GM18517 (cell line): ENCODE measurements around the gene OR4S2.

Experiments used
- ATAC-seq: cut with Tn5 transposase; IDR thresholded peaks from one replicate; pipeline ENCODE4 v1.9.1; 2021; ENCODE audit warnings: mild to moderate bottlenecking, moderate library complexity; ENCODE audit not compliant: unreplicated experiment

OR4S2 gene, protein sequence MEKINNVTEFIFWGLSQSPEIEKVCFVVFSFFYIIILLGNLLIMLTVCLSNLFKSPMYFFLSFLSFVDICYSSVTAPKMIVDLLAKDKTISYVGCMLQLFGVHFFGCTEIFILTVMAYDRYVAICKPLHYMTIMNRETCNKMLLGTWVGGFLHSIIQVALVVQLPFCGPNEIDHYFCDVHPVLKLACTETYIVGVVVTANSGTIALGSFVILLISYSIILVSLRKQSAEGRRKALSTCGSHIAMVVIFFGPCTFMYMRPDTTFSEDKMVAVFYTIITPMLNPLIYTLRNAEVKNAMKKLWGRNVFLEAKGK

DNA sequence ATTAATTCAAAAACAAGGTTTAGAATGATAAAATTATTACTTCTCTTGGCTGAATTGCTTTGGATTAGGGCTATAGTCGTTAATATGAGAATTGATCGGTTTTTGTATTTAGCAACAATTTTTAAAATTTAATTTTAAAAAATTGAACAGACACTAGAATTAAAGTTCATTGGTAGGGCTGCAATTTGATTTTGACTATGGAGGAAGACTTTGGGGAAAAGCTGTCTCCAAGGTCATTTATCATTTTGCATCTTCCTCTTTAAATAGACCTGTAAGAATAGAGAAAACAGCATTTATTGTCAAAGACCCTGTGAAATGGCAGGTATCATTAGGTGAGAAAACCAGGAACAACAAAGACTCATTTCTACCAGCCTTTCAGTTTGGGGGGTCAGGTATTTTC, at the start of gene OR4S2:
TSS of gene OR4S2 (plus strand) at position 301 of the 400 bp plus-strand sequence. CDS start 2,577 bp downstream, outside the sequence.
- ATAC-seq, result no peak

- no peak for ATAC-seq
Observed at GRCh38 chr11:55607545-55607944, 40.6 kb upstream of the OR4S2 start, which contains the start of gene OR4C11. TSS of gene OR4C11 (minus strand) at chr11:55607645. CDS start at chr11:55604373, 3,272 bp downstream.

DNA sequence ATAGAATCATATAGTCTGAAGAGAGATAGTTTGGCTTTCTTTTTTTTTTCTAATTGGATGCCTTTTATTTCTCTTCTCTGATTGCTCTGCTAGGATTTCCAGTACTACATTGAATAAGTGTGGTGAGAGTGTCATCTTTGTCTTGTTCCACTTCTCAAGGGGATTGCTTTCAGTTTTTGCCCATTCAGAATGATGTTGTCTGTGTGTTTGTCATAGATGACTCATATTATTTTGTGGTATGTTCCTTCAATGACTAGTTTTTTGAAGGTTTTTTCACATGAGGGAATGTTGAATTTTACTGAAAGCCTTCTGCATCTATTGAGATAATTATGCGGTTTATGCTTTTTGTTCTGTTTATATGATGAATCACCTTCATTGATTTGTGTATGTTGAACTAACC, 23.6 kb upstream of the OR4S2 start:
- ATAC-seq, result no peak

DNA sequence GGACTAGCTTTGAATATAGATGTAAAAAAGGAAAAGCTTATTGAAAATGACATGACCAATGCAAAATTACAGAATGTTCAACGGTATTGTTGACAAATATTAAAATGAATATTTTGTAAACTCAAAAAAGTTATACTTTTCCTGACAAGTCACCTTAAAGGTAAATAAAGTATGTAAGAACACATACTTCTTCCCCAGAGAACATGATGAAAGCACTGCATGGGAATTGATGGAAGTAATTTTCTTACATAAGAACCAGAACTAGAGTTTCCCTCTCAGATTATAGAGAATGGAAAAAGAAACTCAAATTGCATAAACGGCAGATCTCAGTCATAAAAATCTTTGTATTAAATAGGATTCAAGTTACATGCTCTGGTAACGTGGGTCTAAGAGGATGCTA, 13.3 kb upstream of the OR4S2 start, which contains the start of gene OR4P4:
TSS of gene OR4P4 (plus strand) at position 301 of the 400 bp plus-strand sequence.
- no peak for ATAC-seq

DNA sequence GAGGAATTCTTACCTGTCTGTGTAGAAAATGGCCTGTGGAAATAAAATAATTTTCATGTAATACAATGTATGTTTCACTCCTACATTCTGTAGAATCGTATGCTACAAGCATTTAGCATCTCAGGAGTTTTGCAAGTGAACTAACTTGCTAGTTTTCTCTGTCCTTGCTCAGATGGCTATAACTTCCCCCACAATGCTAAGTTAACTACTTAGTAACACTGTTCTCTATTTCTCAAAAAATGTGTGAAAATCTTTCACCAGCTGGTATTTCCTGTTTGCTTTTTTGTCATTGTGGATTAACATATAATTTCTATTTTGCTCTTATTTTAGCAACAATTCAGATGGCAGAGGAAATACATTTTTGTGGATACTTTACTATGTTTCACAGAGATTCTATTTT, 4.4 kb downstream of the OR4S2 start:
- peak; percentile 47 for ATAC-seq

DNA sequence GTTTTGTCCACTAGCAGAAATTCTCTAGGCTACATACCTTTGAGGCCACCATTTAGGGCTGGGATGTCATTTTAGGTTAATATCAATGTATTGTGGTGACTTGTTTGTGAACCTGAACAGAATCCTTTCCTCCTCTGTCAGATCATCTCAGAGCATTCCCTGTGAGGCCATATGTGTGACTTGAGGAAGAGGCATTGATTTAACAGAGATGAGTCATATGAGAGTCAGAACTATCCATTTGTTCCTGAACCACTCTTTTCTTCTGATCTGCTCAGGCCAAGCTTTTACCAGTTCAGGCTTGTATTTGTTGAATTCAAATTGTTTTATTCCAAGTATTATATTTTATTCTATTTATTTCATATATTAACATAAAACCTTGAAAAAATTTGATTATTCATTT, 7.0 kb downstream of the OR4S2 start:
- no peak for ATAC-seq

DNA sequence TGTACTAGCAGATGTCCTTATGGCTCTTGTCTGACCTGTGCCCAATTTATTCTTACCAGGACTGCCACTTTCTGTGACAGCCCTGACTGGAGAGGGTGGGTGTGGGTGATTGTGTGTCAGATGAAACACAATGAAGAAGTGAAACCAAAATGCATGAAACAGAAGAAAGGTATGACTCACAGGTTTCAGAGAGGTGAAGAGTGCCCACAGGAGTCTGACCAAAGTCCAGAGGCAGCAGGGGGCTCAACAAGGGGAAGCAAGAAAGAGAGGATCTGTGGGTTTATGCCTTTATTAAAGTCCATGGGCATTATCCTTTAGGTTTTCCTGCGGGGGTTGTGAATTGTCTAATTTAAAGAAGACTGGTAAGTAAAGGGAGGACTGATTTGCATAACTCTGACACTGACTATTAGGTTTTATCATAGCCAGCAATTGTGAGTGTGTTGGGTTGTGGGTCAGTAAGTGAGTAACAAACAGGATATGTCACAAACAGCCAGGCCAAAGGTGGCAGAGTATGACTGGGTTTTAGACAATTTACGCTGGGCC, 10.0 kb downstream of the OR4S2 start:
- peak; percentile 96 for ATAC-seq

GRCh38 chr11:55658608-55659007, 10.5 kb downstream of the OR4S2 start:
- peak; percentile 46 for ATAC-seq

GRCh38 chr11:55661901-55662300, 13.8 kb downstream of the OR4S2 start, which contains the start of gene OR4C6:
TSS of gene OR4C6 (plus strand) at chr11:55662201. CDS start at chr11:55665167, 2,966 bp downstream.
- ATAC-seq, result no peak

- no peak for ATAC-seq
Observed at GRCh38 chr11:55669376-55669775, 21.2 kb downstream of the OR4S2 start.

DNA sequence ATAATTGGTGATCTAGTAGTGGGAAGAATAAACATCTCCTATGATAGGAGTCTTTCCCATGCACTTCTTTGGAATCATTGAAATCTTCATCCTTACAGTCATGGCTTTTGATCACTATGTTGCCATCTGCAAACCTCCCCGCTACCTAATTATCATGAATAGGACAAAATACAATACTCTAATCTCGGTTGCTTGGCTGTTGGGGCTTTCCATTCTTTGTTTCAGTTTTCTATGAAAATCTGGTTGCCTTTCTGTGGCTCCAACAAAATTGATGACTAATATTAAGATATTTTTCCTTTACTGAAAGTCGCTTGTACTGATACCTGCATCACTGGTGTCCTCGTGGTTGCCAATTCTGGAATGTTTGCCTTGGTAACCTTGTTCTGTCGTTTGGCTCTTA, 25.7 kb downstream of the OR4S2 start:
- ATAC-seq, result no peak

GRCh38 chr11:55697817-55698216, 49.7 kb downstream of the OR4S2 start:
- peak; percentile 82 for ATAC-seq

DNA sequence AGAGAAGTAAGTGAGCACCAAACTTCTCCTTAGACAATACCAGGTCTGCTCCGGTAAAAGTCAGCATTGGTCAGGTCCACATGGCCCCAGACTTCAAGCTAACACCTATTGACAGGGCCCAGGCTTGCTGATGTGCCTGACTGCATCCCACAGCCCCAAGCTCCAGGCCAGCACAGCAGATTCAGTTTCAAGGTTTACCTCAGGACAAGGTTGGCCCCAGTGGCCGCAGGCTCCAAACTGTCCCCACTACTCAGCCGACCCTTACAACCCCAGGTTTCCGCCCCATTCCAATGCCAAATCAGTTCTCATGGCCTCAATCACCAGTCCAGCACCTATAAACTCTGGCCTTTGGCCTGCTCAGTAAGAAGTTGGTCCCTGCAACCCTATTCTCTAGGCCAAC, 53.3 kb downstream of the OR4S2 start:
- no peak for ATAC-seq
